ENCODE results near the gene BBOF1. TPM values are rescaled to one million over a fixed set of nuclear protein-coding genes. Genes with fewer than 3 reads are reported as not detected.

BBOF1 gene
- total RNA-seq, 1 donor from 2014 or later, result 5.6 TPM

DNA sequence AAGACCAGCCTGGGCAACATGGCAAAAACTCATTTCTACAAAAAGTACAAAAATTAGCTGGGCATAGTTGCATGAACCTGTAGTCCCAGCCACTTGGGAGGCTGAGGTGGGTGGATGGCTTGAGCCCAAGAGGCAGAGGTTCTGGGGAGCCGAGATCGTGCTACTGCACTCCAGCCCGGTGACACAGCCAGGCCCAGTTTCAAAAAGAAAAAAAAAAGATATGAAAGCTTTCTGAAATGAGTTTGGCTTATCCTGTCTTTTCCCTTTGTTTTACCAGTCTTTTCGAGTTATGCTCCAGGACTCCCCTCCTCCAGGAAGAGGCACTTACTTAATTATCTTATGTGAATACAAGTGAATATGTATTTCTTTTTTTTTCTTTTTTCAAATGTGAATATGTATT is 3.2 kb downstream of the BBOF1 start:
- Histone ChIP-seq H3K27me3 (no peaks in the 10 kb centered on the region), H3K4me1 (peaks cover 16% of the 10 kb centered on the region), H3K27ac (no peak overlapping the region), H3K4me3 (no peak overlapping the region), H3K36me3 (no peaks in the 10 kb centered on the region), H3K9me3 (no peaks in the 10 kb centered on the region)
- TF ChIP-seq POLR2A (IDR thresholded peaks at IDR 0.05), result no peak
- TF ChIP-seq, protein P1, sequence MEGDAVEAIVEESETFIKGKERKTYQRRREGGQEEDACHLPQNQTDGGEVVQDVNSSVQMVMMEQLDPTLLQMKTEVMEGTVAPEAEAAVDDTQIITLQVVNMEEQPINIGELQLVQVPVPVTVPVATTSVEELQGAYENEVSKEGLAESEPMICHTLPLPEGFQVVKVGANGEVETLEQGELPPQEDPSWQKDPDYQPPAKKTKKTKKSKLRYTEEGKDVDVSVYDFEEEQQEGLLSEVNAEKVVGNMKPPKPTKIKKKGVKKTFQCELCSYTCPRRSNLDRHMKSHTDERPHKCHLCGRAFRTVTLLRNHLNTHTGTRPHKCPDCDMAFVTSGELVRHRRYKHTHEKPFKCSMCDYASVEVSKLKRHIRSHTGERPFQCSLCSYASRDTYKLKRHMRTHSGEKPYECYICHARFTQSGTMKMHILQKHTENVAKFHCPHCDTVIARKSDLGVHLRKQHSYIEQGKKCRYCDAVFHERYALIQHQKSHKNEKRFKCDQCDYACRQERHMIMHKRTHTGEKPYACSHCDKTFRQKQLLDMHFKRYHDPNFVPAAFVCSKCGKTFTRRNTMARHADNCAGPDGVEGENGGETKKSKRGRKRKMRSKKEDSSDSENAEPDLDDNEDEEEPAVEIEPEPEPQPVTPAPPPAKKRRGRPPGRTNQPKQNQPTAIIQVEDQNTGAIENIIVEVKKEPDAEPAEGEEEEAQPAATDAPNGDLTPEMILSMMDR (IDR thresholded peaks at IDR 0.05), result no peak
- no peak for TF ChIP-seq POLR2AphosphoS5 (IDR thresholded peaks at IDR 0.05; ENCODE audit: insufficient read depth in 1 of 2, low read depth in 1 of 2)
- no peak for DNase-seq (ENCODE audit: extremely low spot score in 2 of 2)
- intact Hi-C loops (cut with DNase I), result no loop called here

- Histone ChIP-seq H3K36me3 (no peaks in the 10 kb centered on the region), H3K4me1 (no peaks in the 10 kb centered on the region), H3K4me3 (no peak overlapping the region), H3K27me3 (no peaks in the 10 kb centered on the region), H3K9me3 (no peaks in the 10 kb centered on the region), H3K27ac (no peak overlapping the region)
- intact Hi-C loops (cut with DNase I), result no loop called here
- no peak for TF ChIP-seq POLR2A (IDR thresholded peaks at IDR 0.05)
- TF ChIP-seq, protein P1 (IDR thresholded peaks at IDR 0.05), result no peak
- TF ChIP-seq POLR2AphosphoS5 (IDR thresholded peaks at IDR 0.05; ENCODE audit: insufficient read depth in 1 of 2, low read depth in 1 of 2), result no peak
- no peak for DNase-seq (ENCODE audit: extremely low spot score in 2 of 2)
Observed at GRCh38 chr14:74029136-74029535, 10.0 kb downstream of the BBOF1 start.

DNA sequence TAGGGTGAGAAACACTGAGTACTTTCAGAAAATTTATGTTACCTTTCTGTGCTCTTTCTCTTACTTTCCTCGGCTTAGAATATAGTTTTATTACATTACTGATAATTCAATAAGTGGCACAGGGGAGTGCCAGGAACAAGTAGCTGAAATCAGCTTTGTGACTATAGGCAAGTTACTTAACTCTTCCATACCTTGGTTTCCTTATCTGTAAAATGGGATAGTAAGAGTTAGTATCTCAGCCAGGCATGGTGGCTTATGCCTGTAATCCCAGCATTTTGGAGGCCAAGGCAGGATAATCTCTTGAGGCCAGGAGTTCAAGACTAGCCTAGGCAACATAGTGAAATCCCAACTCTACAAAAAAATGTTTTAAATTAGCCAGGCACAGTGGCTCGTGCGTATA is 15.4 kb downstream of the BBOF1 start:
- TF ChIP-seq POLR2AphosphoS5 (IDR thresholded peaks at IDR 0.05; ENCODE audit: insufficient read depth in 1 of 2, low read depth in 1 of 2) (no peak), POLR2A (IDR thresholded peaks at IDR 0.05) (no peak)
- TF ChIP-seq, protein P1 (IDR thresholded peaks at IDR 0.05), result no peak
- intact Hi-C loops (cut with DNase I), result no loop called here
- H3K27ac ChIP-seq, result no peak overlapping the region
- H3K27me3 ChIP-seq, result no peaks in the 10 kb centered on the region
- no peaks in the 10 kb centered on the region for H3K9me3 ChIP-seq
- no peak overlapping the region for H3K4me3 ChIP-seq
- DNase-seq (ENCODE audit: extremely low spot score in 2 of 2), result no peak
- H3K36me3 ChIP-seq, result no peaks in the 10 kb centered on the region
- no peaks in the 10 kb centered on the region for H3K4me1 ChIP-seq

DNA sequence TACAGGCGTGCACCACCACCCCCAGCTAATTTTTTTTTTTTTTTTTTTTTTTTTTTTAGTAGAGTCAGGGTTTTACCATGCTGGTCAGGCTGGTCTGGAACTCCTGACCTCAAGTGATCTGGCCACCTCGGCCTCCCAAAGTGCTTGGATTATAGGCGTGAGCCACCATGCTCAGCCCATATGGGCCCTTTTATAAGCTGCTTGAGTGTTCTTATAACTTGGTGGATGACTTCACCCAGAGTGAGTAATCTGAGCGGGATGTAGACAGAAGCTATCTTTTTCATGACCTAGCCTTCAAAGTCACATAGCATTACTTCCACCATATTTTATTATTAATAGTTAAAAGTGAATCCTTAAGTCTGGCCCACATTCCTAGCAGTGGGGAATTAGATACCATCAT is 16.4 kb downstream of the BBOF1 start:
- no peak overlapping the region for H3K27ac ChIP-seq
- DNase-seq (ENCODE audit: extremely low spot score in 2 of 2), result no peak
- no peak for TF ChIP-seq POLR2A (IDR thresholded peaks at IDR 0.05)
- no peaks in the 10 kb centered on the region for H3K9me3 ChIP-seq
- no peaks in the 10 kb centered on the region for H3K27me3 ChIP-seq
- no peak overlapping the region for H3K4me3 ChIP-seq
- intact Hi-C loops (cut with DNase I), result no loop called here
- no peaks in the 10 kb centered on the region for H3K4me1 ChIP-seq
- no peaks in the 10 kb centered on the region for H3K36me3 ChIP-seq

- no peaks in the 10 kb centered on the region for H3K27me3 ChIP-seq
- H3K27ac ChIP-seq, result no peak overlapping the region
- no peak overlapping the region for H3K4me3 ChIP-seq
- TF ChIP-seq, protein P1 (IDR thresholded peaks at IDR 0.05), result peak; percentile 23 to 38 (median 28)
- TF ChIP-seq POLR2A (IDR thresholded peaks at IDR 0.05), result no peak
- intact Hi-C loops (cut with DNase I), result no loop called here
- H3K4me1 ChIP-seq, result no peaks in the 10 kb centered on the region
- no peak for DNase-seq (ENCODE audit: extremely low spot score in 2 of 2)
- no peaks in the 10 kb centered on the region for H3K9me3 ChIP-seq
- no peaks in the 10 kb centered on the region for H3K36me3 ChIP-seq
Observed at GRCh38 chr14:74038020-74038859, 19.1 kb downstream of the BBOF1 start.
